GOT3 (cell line): ENCODE results near the gene CELA1.
"Not testable (repeated sequence)": the region's sequence is repeated elsewhere in the genome, so short reads cannot be mapped to it uniquely, and the experiment has no call there.

Experiments
- DNase-seq: peaks from one replicate; lab custom pipeline; 2025; ENCODE audit warnings: mixed read lengths; lab: John Stamatoyannopoulos, UW

The CELA1 gene

GRCh38 chr12:51318057-51318806, 28.2 kb downstream of the CELA1 start:
- not testable (repeated sequence) for DNase-seq

- DNase-seq: no peak
Measured at GRCh38 chr12:51311389-51311788, 35.1 kb downstream of the CELA1 start.

- no peak for DNase-seq
Measured at GRCh38 chr12:51307655-51308593, 38.6 kb downstream of the CELA1 start.

- no peak for DNase-seq
Measured at GRCh38 chr12:51306507-51306906, 40.0 kb downstream of the CELA1 start.

GRCh38 chr12:51300768-51301167, 45.7 kb downstream of the CELA1 start:
- not testable (repeated sequence) for DNase-seq

- DNase-seq: no peak
Measured at GRCh38 chr12:51295651-51296050, 50.8 kb downstream of the CELA1 start.

- DNase-seq: not testable (repeated sequence)
Measured at GRCh38 chr12:51294097-51294496, 52.4 kb downstream of the CELA1 start.

- no peak for DNase-seq
Measured at GRCh38 chr12:51293696-51294095, 52.8 kb downstream of the CELA1 start.

GRCh38 chr12:51291603-51292513, 54.6 kb downstream of the CELA1 start:
- not testable (repeated sequence) for DNase-seq

- DNase-seq: no peak
Measured at GRCh38 chr12:51285843-51286242, 60.6 kb downstream of the CELA1 start.

- no peak for DNase-seq
Measured at GRCh38 chr12:51281202-51281924, 65.1 kb downstream of the CELA1 start.
